ENCODE data around the gene SHC3.

Gene SHC3

DNA sequence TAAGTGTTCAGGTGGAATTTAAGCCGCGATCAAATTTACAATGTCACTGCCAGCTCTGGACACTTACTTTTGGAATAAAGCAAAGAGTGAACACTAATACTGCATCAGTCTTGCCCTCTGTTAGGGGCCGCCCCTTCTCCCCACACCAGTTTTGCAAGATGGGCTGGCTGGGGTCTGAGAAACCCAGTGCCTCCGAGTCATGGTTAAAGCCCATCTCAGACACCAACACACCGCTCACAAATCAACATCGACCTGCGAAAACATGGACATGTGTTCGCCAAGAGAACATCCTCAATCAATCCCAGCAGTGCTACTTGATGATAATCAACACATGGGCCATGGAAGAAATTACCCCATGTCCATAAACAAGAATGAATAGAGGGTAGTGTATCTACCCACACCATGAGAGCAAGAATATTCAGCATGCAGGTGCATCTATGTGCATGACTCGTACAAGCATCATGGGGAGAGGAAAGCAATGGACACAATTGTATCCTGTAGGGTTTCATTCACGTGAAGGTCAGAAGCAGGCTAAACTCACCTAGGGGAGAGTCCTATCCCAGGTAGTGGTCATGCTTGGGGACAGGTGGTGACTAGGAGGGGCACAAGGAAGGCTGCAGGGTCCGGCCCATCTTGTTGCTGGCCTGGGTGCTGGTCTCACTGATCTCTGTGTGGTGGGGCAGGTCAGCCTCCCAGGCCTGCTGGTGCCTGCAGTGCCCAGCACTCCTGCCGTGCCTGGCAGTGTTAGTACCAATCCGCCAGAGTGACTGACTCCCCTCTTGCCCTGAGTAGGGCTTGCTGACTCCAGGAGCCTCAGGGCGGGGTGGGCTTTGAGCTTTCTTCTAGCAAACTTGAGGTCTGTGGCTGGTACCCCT lies 182.3 kb downstream of the SHC3 start:
- no peak for DNase-seq

DNA sequence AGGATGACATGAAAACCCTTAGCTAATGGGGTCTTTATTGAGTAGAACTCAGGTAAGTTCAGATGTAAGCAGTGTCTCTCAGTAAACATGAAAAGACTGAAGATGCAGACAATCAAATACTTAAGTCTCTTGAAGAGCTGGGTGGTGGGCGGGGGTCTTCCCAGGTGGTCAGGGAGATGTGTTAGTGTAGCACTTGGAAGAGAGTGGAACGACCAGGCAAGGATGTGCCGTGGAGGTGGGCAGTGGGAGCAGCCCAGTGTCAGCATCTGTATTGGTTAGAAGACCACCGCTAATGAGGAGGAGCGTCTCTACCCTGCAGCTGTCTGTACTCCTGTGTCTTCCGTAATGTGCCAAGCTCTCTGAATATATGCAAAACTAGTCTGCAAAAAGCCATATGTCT lies 183.0 kb downstream of the SHC3 start:
- no peak for DNase-seq

DNA sequence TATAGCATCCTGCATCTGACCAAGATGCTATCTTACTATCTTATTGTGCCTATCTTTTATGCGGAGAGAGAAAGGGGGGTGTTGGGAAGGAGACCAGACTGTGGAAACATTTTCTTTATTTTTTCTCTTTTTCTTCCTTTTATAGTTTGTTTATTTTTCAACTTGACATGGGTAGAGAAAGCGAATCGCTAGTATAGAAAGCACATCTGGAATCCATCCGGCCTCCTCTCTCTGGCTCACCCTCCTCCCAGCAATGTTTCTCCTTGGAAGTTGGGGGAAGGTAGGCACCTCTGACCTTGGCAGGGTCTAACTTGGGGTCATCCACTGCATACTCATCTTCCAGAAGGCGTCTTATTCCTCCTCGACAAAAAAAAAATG lies 183.4 kb downstream of the SHC3 start:
- DNase-seq, result no peak

DNA sequence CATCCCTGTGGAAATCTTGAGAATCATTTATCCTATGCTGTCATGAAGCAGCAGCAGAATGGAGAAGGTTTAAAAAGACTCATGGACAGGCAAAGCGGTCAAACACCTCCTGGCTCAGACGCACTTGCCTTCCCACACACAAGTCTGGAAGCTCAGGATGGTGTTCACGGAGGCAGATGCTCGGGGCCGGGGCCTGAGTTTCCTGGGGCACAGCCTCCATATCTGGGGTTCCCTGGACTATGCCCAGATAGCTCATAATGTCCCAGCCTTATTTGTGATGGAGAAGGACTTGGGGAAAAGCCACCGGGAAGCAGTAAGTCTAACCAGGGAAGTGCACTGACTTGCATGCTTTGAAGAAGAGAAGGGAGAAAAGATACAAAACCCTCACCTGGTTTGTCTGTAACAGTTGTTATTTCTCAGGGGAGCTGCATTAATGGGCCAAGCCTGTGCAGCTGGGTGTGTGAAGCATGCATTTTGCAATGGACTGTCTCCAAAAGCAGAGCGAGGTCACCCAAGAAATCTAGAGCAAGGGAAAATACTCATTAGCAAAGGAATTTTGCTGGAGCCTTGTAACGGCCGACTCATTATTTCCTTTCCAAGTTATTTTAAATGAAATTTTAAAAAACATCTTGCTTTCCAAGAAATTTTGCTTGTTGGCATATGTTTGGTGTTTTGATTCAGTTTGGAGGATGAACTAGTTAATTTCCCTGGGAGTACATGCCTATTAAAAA lies 184.0 kb downstream of the SHC3 start:
- no peak for DNase-seq

DNA sequence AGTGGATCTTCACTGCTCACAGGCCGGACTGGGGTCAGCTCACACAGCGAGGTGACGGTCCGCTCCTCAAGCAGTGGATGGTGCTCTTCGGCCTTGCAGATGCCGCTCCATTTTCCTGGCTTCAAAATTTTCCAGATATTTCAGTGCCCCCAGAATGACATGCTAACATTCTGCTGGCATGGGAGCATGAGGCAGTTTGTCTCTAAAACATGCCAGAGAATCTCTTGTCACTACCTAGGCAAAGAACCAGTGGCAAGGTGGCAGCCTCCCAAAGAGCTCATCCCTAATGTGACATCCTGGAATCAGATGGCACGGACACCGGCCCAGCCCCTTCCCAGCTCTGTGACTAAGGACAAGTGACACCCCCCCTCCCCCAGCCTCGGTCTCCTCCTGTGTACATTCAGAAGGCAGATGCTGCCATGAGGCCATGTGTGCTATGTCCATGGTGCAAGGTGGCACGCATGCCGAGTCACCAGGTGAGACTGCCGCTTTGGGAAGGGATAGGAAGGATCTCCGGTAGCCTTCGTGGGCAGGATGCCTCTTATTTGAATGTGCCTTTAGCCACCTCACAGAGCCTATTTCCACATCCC lies 184.7 kb downstream of the SHC3 start:
- no peak for DNase-seq

DNA sequence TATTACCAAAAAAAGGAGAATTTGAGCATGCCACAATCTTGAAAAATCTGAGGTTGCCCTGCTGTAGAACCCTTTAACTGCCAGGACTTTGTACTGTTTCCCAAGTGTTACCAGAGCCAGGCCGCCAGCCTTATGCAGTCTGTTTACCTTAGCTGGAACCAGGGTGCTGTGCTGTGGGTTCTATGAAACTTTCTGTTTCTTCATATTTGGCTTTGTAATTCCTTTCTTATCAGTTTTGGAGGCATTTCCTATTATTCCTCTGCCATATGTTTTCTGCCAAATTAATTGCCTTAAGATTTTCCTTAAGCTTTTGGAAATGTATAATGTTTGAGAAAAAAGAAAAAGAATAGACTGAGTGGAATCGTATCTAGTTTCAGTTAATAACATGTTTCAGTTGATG lies 185.3 kb downstream of the SHC3 start:
- no peak for DNase-seq

DNA sequence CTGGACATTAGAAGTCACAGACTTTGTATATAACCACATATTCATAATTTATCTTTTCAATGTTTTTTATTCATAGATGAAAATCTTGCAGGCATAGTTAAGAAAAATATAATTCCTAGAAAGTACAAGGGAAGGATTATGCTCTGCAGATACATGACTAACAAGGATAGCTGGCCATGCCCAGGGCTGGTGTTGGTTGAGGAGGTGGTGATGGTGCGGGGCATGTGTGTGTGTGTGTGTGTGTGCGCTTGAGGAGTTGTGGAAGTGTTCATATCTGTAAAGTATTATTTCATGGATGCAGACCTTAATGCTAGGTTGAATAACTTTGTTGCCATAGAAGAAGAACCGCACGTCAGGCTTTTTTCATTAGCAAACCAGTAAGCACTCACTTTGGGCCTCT lies 186.1 kb downstream of the SHC3 start:
- no peak for DNase-seq

DNA sequence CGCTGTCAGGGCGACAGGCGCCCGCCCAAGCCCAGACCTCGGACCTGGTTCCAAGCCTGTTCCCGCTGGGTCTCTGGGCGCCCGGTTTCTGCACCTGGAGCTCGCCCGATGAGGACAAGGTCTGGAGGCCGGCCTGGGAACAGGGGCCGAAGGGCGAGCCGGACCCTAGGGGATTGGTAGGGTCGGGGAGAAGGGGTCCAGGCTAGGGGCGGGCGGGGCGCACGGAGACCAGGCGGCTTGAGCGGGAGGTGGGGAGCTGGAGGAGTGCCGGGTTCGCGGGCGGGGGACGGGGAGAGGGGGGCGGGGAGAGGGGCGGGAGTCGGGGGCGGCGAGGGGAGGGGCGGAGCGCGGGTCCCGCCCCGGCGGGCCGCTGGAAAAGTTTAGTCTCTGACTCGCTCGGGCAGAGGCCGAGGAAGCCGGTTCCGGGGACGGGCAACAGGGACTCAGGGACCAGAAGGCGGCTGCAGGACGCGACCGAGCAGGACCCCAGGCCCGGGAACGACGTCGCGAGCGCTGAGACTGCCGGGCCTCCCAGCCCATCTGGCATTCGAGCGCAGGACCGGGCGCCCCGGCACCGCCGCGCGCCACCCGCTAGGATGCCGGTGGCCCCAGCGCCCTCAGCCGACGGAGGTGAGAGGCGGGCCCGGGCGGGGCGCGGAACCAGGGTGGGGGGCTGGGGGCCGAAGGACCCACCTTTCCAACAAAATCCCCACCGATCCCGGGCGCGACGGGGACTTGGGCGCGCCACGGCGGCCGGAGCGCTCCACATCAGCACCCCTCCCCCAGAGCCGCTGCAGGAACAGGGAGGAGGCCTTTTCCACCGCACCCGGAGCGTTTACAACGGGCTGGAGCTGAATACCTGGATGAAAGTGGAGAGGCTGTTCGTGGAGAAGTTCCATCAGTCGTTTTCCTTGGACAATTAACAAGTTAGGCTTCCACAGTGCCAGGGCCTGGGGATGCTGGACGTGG lies 187.3 kb downstream of the SHC3 start, which contains the start of gene S1PR3:
TSS of gene S1PR3 (plus strand) at position 403 of the 969 bp plus-strand sequence. CDS start 9,733 bp downstream, outside the sequence.
- peak; percentile 52 for DNase-seq

DNA sequence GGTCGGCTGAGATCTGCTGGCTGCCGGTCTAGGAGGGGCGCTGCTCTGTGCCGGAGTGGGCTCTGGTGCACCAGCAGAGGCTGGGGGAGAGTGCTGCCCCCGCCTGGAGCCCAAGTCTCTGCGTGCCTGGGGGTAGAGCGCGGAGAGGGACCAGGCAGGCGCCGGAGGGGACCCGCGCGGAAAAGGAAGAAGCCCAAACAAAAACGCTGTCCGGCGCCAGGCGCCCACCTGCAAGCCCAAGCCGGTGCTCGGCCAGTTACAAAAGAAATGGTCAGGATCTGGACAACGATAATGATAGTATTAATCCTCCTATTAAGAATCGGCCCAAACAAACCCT lies 187.9 kb downstream of the SHC3 start:
- no peak for DNase-seq

DNA sequence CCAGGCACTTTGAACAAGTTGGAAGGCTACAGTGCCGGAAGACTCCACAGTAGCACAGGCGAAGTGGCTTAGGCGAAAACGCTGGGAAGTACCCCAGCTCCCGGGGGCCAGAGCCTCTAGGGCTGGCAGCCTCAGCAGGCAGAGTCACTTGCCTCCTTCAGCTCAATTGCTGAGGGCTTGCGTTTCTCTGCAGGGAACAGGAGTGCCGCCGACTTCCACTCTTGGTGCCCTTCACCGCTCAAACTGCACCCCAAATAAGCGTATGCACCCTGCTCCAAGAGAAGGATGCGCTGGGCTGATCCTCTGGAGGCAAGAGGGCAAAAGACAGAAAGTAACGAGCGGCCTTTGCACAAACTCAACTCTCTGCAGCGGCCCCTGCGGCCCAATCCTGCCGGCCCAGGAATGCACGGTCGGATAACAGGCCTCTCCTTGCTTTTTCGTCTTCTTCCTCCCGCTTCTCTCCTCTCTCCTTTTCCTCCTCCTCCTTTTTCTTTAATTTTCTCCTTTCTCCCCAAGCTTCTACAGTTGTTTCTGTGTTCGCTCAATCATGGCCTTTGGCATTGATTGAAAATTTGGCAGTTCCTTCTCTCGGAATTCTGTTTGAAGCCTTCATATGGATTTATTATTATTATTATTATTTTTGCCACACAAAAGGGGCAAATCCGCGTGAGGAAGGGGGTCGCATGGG lies 188.4 kb downstream of the SHC3 start:
- DNase-seq, result no peak

DNA sequence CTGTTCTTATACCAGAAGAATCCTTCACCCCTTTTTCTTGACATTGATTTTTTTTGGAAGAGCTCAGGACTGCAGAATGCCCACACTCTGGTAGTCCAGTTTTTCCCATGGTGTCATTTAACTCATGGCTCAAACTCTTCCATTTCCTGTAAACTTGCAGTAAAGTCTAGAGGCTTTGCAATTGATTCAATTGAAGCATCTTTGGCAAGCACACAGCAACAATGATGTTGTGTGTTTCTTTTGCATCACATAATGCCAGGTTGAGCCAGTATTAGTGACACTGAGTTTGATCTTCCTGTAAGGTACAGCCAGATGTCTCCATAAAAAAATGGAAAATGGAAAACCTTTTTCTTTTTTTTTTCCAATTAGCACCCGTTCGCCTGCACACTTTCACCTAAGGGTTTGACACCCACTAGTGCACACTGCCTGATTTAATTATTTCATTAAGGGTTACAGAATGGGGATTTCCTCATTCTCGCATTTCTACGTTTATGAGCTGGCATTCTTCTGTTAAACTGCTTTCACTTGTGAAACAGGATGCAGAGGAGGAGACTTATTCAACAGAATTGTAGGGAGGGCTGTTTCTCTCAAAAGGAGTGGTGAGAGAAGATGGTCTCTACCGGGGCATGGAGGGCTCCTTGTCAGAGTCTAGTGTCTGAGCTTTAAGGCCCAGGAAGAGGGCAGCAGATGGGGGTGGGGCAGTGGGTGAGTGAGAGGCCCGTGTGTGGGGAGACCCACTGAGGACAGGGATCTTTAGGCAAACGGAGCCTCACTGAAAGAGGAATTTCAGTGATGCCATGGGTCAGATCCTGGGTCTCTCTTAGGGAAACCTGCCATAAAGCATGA lies 189.6 kb downstream of the SHC3 start:
- DNase-seq, result no peak

DNA sequence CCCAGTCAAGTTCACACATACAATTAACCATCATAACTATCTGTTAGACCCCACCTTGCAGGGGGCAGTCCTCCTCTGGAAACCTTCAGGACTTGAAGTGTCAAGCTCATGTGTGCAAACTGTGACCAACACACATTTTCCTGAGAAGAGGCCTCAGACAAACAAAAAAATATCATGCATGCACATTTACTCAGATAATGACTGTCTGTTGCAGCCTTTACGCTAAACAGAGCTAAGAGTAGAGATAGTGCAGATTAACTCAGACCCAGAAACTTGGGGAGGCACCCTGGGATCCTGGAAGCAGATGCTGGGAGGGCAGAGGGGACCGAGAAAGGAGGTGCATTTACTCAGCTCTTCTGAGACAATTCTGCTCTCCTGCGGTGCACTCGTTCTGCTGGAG lies 191.0 kb downstream of the SHC3 start:
- no peak for DNase-seq

DNA sequence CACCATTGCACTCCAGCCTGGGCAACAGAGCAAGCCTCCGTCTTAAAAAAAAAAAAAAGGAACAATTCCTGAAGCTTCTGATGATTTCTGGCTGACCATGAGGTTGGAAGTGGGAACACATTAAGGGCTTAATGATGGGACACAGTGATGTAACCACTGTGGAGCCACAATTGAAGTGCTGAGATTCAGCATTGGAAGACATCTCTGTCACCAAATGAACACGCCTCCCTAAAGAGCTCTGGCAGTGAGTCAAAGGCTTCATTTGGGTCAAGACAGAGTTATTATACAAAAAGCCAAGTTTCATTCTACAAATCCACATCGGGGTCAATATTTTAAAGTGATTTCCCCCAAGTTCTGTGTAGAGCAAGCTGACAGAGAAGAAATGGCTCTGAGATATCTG lies 191.8 kb downstream of the SHC3 start:
- no peak for DNase-seq

DNA sequence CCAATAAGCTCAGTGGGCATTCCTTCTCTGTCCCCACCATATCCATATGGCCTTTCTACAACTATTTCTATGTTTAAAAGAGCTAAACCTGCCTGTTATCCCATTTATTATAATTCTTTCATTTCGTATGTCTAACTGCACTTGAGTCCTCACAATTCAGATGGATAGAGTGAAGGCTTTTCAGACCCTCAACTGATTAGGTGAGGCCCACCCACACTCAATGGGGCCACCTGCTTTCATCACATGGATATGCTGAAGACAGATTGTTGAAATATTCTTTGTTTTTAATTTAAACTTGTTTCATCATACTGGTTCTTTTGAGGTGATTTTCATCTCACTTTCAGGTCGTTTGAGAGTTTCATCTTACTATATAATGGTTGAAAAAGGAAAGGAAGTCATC lies 193.0 kb downstream of the SHC3 start:
- DNase-seq, result no peak

DNA sequence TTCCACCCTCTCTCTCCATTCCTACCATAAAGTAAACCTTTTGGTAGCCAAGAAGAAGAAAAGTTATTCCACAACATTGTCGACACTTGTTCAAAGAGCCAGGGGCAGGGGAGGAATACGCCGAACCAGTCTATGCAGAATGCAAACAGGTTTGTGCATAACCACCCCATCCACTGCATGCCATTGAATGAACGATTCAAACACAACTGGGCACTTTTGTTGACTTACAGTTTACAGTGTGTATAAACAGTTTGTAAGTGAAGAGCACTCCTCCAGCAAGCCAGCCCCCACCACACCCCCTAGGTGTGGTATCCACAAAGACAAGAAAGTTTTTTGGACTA lies 194.1 kb downstream of the SHC3 start:
- DNase-seq, result no peak

DNA sequence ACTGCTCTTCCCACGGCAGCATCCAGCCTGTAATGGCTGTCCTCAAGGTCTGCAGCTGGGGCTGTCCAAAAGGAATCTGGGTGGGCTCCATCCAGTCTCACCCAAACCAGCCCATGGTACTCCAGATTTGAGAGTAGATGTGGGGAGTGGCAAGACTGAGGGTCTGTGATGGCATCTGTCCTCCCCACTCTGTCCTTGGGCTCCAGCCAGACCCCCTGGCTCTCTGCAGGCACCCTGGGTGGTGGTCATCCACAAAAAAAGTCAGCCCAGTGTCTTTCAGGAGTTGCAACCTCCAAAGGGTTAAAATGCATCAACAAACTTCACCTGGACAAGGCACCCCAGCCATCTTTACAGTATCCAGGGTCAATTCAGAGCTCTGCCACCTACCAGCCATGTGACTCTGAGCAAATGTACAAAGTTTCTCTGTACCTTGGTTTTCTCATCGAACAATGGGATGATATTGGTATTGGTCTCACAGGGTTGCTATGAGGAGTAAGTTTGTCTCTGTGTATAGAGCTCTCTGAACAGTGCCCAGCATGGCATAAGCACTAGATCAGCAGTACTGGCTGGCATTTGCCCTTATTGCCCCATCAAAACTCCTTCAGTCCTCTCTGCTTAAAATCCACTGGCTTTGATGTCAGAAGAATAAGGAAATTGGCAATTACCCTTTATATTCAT lies 194.6 kb downstream of the SHC3 start:
- DNase-seq, result no peak

DNA sequence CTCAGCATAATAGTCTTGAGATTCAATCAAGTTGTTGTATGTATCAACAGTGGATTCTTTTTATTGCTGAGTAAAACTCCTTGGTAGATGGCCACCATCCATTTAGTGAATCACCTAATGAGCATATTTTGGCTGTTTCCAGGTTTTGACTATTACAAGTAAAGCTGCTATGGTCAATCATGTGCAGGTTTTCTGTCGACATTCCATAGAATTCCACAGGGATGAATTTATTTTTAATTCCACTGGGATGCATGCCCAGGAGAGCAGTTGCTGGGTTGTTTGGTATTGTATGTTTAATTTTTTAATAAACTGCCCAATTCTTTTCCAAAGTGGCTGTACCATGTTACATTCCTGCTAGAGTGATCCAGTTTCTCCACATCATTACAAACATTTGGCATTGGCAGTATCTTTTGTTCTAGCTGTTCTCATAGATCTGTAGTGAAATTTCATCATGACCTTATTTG lies 197.8 kb downstream of the SHC3 start:
- no peak for DNase-seq

DNA sequence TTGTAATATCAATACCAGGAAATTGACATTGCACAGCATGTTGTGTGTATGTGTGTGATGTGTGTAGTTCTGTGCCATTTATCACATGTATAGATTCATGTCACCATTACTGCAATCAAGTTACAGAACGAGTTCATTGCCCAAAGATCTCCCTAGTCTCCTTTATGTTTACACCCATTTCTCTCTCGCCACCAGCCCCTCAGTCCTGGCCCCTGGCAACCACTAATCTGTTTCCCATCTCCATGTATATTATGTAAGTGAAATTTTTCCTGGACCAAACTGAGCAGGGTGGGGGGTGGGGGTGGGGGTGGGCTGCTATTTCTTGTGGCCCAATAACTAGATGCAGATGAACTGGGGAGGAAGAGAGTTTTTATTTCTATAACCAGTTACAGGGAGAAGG lies 198.8 kb downstream of the SHC3 start:
- no peak for DNase-seq

DNA sequence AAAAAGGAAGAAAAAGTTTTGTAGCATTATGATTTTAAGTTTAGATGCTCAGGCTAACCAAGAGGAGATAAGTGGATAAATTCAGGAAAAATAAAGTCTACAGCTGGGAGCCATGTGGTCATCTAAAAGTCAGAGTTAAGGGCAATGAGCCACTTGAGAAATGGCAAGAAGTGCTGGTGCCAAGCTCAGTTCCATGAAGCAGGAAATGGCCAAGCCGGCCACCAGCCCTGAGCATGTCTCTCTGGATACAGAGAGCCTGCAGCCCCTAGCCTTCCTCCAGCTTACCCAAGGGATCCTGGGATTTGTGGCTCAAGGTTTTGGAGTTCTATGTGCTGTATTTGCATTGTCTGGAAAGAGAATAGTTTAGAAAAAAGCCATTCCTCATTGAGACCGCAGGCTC lies 199.6 kb downstream of the SHC3 start:
- DNase-seq, result no peak

DNA sequence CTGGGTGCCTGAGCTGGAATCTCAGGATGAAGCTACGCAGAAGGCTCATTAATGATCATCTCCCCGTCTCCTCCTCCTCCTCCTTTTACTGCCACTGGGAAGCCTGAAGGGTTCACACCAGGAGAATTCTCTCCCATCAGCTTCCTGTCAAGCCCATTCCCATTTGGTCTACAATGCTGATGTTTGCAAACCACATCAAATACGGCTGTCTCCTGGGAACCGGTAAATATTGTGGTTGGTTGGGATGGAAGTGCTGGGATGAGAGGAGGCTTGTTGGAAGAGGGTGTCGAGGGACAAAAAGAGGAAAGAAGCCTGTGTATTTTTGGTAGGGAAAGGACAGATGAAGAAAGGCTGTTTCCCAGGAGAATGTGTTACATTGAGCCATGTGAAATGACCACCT lies 200.6 kb downstream of the SHC3 start:
- DNase-seq, result no peak

DNA sequence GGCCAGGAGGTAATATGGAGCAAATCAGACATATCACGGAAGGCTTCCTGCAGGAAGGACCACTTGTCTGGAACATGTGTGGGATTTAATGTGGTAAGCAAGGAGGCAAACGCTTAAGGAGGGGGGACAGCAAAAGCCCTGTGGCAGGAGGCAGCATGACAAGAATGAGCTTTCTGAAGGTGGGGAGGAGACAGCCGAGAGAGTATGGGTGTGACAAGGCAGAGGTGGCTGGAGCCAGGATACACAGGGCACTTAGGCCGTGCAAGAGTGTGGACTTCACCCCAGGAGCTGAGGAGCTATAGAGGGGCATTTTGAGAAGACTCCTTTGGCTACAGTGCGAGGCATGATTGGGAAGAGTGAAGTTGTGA lies 201.7 kb downstream of the SHC3 start:
- no peak for DNase-seq

Measured in stimulated activated CD4-positive, alpha-beta T cell treated with anti-CD3 and anti-CD28 coated beads, Interleukin-4, amount 100 ng/mL, for 1 hour (primary cell).